Measurements from ENCODE around the gene CELSR2.

Gene CELSR2

DNA sequence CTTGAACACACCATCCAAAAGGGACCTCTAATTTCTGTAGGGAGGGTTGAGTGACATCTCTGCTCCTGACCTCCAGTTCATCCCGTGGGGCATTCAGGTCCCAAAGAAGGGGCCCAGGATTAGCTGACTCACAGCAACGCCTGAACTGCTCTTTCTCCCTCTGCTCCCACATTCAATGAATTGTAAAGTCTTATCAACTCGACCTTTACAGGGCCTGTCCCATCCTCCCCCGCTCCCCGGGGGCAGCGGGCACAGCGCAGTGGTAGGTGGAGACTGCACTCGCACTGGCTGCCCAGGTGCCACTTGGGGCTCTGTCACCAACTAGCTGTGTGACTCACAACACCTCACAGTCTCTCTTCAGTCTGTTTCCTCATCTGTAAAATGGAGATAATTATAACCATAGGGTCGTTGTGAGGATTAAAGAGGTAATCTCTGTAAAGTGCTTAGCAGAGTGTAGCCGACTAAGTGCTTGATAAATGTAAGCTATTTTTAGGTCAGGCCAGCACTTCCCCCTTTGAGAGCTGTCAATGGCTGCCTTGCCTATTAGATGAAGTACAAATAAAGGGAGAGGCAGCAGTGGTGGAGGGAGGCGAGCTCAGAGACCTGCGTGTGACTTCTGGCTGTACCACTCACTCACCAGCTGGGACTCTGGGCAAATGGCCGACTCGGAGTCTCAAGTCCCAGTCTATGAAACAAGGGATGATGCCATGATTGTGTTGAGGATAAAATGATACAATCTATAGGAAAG, 58.1 kb downstream of the CELSR2 start:
- peak; percentile 10 for DNase-seq

DNA sequence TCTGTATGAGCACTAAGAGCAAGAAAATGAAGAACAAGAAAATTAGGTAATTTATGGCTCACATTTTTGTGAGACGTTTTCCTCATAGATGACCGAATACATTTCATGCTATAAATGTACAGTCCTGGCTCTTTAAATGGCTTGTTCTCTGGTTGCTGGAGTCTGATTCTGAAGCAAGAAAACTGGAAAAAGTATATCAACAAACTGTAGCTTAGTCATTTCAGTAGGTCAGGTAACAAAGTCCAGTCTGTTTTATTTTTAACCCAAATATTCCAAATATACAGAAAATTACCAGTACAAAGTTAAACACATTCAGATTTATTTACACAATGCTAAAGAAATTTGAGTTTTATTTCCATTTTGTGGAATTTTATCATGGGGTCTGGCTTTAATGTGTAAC, 60.0 kb downstream of the CELSR2 start:
- DNase-seq = no peak

DNA sequence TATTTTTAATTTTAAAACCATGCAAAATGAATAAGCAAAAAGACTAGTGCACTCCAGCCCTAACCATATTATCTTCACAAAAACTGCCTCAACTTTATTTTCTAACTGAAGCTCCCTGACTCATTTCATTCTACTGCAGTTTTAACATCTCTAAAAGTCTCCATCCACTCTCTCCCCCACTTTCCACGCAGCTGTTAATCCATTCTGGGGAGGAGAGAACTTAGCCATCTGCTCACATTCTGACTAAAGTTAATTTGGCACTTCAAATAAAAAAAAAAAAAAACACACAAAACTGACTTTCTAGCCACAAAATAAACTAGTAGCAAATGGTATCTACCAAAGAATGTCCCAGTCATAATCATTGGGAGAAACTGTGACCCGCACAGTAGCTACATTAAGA, 62.9 kb downstream of the CELSR2 start:
- DNase-seq = no peak

DNA sequence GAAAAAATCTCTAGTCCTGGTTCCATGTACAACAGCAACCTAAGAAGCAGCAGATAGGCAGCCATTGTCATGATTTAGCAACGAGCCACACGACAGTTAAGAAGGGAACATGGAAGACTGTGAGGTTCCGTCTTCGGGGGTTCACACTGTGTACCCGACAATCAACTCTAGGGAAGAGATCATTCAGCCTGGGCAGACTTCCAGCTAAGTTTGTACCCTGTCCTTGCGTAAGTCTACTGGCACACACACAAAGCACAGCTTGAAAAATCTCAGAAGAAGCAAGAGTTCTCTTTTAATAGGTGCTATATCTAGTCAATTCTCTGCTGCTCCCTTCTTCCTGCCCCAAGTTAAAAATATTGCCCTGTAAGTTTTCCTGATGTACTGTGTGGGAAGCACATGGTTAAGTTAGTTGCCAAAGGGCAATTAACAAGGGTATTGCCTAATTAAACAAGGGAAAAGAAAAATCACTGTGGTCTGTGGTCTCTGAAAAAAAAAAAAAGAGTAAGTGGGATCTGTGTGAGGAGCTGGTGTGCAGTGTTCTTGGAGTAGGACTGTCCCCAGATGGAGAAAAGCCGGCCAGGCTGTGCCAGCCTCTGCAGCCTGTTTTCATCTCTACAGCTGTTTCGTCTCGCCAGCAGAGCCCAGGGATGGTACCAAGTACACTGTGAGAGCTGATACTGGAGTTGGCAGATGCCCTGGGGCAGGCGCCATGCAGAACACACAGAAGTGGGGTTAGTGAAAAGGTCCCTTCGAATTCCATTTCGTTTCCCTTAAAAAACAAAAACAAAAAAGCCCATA, 63.8 kb downstream of the CELSR2 start:
- no peak for DNase-seq

DNA sequence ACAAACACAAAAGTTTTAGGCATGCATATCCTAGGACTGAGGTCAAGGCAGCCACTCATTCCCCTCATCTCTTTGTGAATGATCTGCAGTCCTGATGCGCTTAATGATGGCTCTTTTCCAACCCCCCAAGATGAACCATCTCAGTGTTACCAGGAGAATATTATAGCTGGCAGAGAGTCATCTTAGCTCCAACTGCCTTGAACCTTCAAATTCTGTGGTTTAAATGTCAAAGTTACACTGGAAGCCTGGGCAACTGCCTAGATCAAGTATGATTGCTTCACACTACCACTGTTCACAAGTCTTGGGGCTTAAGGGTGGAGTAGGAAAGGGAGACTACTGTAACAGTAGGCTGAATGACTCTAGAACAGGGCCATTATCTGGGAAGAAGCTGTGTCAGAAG, 65.5 kb downstream of the CELSR2 start:
- no peak for DNase-seq

DNA sequence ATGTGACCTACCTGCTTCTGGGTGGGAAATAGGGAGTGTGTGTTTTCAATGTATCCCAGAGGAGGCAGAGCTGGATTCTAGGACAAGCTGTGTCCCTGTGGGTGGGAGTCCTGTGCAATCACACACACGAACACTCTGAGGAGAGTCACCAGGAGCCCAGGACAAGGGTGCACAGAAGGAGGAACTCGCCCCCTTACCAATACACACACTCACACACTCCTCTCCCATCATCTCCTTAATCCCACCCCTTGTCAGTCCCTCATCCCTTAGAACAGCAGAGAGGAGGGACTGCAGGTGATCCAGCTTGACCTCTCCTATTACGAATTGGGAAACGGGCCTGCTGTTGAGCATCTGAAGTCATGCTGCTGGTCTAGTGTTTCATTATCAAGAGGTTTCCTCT, 65.9 kb downstream of the CELSR2 start:
- no peak for DNase-seq

DNA sequence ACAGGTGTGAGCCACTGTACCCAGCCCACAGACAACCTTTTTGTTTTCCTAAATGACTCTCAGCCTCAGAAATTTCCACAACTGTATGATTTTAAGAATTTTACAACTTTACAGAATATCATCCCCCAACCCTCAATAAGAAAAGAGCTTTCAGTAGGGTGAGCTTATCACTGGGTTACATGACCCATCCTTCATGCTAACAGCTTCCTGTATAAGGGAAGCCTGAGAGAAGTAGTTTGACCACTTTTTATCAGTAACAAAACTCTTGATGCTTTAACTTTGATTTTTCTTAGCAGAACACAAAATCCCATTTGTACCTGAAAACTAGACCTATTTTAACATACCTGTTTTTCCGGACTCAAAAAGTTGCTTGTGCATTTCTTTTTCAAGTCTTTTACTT, 67.2 kb downstream of the CELSR2 start:
- no peak for DNase-seq

DNA sequence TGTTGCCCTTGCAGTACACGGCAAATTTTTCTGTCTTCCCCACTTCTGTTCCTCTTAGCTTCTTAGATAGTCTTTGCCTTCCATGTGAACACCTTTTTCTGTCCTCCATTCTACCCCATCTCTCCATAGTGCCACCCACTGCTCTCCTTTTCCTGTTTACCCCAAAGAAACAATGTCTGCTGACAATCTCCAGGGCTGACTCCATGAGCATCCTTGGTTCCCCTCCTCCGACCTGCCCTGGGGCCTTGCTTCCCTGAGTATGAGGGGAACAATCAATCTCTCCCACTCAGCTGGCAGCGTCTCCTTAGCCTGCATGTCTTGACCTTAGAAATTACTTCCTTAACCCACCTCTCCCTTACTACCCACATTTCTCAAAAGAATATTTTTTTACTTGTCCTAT, 69.8 kb downstream of the CELSR2 start:
- no peak for DNase-seq

DNA sequence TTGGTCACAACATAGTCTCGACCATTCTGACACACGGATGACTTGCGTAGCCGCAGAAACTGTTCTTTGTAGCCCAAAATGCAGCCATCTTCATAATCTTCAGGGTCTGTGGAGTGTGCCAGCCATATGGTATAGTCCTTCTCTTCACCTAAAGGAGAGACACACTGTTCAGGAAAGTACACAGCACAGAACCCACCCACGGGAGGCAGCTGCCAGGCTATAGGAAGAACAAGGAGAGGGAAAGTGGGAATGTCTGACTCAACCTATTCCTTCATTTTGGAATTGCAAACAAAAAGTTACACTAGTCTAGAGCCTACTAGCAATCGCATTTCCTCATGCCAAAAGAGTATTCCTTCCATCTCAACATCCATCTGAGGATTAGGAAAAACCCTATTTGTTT, 73.6 kb downstream of the CELSR2 start:
- DNase-seq = no peak
